Measurements from ENCODE around the gene EDN3.
A peak's percentile ranks its signal among the peaks of the same experiment; 100 is the strongest.

EDN3 gene

GRCh38 chr20:59299945-59300332 is 472 bp upstream of the EDN3 start:
- DNase-seq (ENCODE audit: low read depth): peak; percentile 12
- no peak overlapping the region for H3K4me3 ChIP-seq (ENCODE audit: low read depth, low read length)
- no peak for TF ChIP-seq MYC (IDR thresholded peaks at IDR 0.05; ENCODE audit: low read depth, low read length)
- no peak for TF ChIP-seq POLR2A (IDR thresholded peaks at IDR 0.05; ENCODE audit: extremely low read depth, insufficient read length)
- TF ChIP-seq, protein P1, sequence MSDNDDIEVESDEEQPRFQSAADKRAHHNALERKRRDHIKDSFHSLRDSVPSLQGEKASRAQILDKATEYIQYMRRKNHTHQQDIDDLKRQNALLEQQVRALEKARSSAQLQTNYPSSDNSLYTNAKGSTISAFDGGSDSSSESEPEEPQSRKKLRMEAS (IDR thresholded peaks at IDR 0.05; ENCODE audit: low read depth, low read length): no peak
- TF ChIP-seq, protein P2, sequence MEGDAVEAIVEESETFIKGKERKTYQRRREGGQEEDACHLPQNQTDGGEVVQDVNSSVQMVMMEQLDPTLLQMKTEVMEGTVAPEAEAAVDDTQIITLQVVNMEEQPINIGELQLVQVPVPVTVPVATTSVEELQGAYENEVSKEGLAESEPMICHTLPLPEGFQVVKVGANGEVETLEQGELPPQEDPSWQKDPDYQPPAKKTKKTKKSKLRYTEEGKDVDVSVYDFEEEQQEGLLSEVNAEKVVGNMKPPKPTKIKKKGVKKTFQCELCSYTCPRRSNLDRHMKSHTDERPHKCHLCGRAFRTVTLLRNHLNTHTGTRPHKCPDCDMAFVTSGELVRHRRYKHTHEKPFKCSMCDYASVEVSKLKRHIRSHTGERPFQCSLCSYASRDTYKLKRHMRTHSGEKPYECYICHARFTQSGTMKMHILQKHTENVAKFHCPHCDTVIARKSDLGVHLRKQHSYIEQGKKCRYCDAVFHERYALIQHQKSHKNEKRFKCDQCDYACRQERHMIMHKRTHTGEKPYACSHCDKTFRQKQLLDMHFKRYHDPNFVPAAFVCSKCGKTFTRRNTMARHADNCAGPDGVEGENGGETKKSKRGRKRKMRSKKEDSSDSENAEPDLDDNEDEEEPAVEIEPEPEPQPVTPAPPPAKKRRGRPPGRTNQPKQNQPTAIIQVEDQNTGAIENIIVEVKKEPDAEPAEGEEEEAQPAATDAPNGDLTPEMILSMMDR (IDR thresholded peaks at IDR 0.05; ENCODE audit: low read depth, low read length): no peak

GRCh38 chr20:59301343-59302007 is 1.1 kb downstream of the EDN3 start:
- no peak for TF ChIP-seq POLR2A (IDR thresholded peaks at IDR 0.05; ENCODE audit: extremely low read depth, insufficient read length)
- no peak for TF ChIP-seq MYC (IDR thresholded peaks at IDR 0.05; ENCODE audit: low read depth, low read length)
- TF ChIP-seq, protein P2 (IDR thresholded peaks at IDR 0.05; ENCODE audit: low read depth, low read length): no peak
- TF ChIP-seq, protein P1 (IDR thresholded peaks at IDR 0.05; ENCODE audit: low read depth, low read length): no peak
- H3K4me3 ChIP-seq (ENCODE audit: low read depth, low read length): no peak overlapping the region
- no peak for DNase-seq (ENCODE audit: low read depth)

DNA sequence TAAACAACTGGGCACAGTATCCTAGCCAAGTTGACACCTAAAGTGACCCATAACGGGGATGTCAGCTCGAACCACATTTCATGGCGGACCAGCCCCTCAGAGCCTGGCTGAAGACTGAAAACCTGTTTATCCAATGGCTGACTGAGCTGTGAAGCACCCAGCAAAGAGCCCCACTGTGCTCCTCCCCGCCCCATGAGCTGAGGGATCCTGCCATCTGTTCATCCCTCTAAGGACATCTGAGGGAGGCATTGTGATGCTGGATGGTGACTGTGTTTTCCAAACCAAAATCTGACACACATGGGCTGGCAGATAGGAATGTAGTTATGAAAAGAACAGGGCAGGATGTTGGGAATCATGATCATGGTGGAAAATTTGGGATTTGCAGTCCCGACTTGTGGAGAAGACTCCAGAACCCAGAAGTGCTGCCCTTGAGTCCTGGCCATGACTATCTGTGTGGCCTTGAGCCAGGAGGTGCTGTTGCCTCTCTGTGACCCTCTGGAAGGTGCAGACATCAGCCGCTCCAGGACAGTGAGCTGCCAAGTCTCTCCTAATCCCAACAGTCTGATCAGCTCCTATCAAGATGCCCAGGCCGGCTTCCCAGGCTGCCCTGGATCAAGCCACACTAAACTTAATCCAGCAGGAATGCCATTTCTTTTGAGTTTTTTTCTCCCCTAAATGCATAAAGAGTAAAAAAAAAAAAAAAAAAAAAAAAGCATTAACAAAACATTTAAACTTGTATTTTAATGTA is 5.7 kb downstream of the EDN3 start:
- DNase-seq (ENCODE audit: low read depth): no peak
- H3K4me3 ChIP-seq (ENCODE audit: low read depth, low read length): no peak overlapping the region
- no peak for TF ChIP-seq MYC (IDR thresholded peaks at IDR 0.05; ENCODE audit: low read depth, low read length)
- TF ChIP-seq, protein P2 (IDR thresholded peaks at IDR 0.05; ENCODE audit: low read depth, low read length): no peak
- TF ChIP-seq, protein P1 (IDR thresholded peaks at IDR 0.05; ENCODE audit: low read depth, low read length): no peak
- no peak for TF ChIP-seq POLR2A (IDR thresholded peaks at IDR 0.05; ENCODE audit: extremely low read depth, insufficient read length)

DNA sequence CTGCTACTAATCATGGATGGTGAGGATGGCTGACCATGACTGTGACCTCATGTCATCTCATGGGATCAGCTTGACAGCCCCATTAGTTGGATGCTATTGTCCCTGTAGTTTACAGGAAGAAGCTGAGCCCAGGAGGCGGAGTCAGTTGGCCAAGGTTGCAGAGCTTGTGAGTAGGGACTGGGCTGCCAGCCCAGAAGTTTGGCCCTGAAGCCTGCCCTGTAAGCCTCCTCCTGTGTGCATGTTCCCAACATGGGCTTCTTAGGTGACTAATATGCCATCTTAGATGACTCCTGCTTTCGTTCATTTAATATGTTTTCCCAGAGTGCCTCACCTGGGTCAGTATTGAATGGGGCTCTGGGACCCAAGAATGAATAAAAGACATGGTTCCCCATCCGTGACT is 6.9 kb downstream of the EDN3 start:
- H3K4me3 ChIP-seq (ENCODE audit: low read depth, low read length): no peak overlapping the region
- TF ChIP-seq, protein P1 (IDR thresholded peaks at IDR 0.05; ENCODE audit: low read depth, low read length): no peak
- TF ChIP-seq, protein P2 (IDR thresholded peaks at IDR 0.05; ENCODE audit: low read depth, low read length): no peak
- TF ChIP-seq POLR2A (IDR thresholded peaks at IDR 0.05; ENCODE audit: extremely low read depth, insufficient read length): no peak
- no peak for TF ChIP-seq MYC (IDR thresholded peaks at IDR 0.05; ENCODE audit: low read depth, low read length)
- no peak for DNase-seq (ENCODE audit: low read depth)

- DNase-seq (ENCODE audit: low read depth): no peak
- no peak overlapping the region for H3K4me3 ChIP-seq (ENCODE audit: low read depth, low read length)
- TF ChIP-seq POLR2A (IDR thresholded peaks at IDR 0.05; ENCODE audit: extremely low read depth, insufficient read length) (no peak), MYC (IDR thresholded peaks at IDR 0.05; ENCODE audit: low read depth, low read length) (no peak)
- TF ChIP-seq, protein P2 (IDR thresholded peaks at IDR 0.05; ENCODE audit: low read depth, low read length): no peak
- TF ChIP-seq, protein P1 (IDR thresholded peaks at IDR 0.05; ENCODE audit: low read depth, low read length): no peak
Measured at GRCh38 chr20:59308493-59309201, 8.2 kb downstream of the EDN3 start.

Measured in NB4 (cell line).